Osteocyte (in vitro differentiated cells): Measurements from ENCODE around the gene DCTPP1. TPM values are rescaled to one million over a fixed set of nuclear protein-coding genes. Genes with fewer than 3 reads are reported as not detected.
A peak's percentile ranks its signal among the peaks of the same experiment; 100 is the strongest.

Experiments used
- DNase-seq: peaks from one replicate; pipeline ENCODE4 v3.0.0; 2021; ENCODE audit warnings: mixed read lengths; ENCODE audit not compliant: unreplicated experiment; ENCODE audit errors: extremely low spot score
- H3K27ac Mint-ChIP-seq: one replicate; pipeline ENCODE4 v1.8.0; 2021; ENCODE audit warnings: mild to moderate bottlenecking, mixed read lengths; ENCODE audit not compliant: unreplicated experiment
- H3K27me3 Mint-ChIP-seq: one replicate; pipeline ENCODE4 v1.8.0; 2021; ENCODE audit warnings: mixed read lengths; ENCODE audit not compliant: unreplicated experiment
- H3K36me3 Mint-ChIP-seq: one replicate; pipeline ENCODE4 v1.8.0; 2021; ENCODE audit warnings: mixed read lengths; ENCODE audit not compliant: unreplicated experiment
- H3K4me1 Mint-ChIP-seq: one replicate; pipeline ENCODE4 v1.8.0; 2021; ENCODE audit warnings: mixed read lengths; ENCODE audit not compliant: unreplicated experiment
- H3K4me3 Mint-ChIP-seq: one replicate; pipeline ENCODE4 v1.8.0; 2021; ENCODE audit warnings: mild to moderate bottlenecking, moderate library complexity, mixed read lengths; ENCODE audit not compliant: unreplicated experiment
- H3K9me3 Mint-ChIP-seq: one replicate; pipeline ENCODE4 v1.8.0; 2021; ENCODE audit warnings: mixed read lengths; ENCODE audit not compliant: unreplicated experiment
- CTCF ChIP-seq: fragments of 200-600 bp; sonication (generic); IDR thresholded peaks from 2 replicates; pipeline ENCODE4 v1.5.0; 2021; ENCODE audit warnings: antibody characterized with exemption, mild to moderate bottlenecking, moderate library complexity
- total RNA-seq: library from RNA; stranded (reverse); gene quantifications from 2 replicates; pipeline ENCODE4 v1.2.1, GENCODE V29; 2021

The DCTPP1 gene
- total RNA-seq, 1 donor from 2014 or later = 26.8 TPM

GRCh38 chr16:30439720-30440348 is 10.0 kb upstream of the DCTPP1 start:
- H3K27ac Mint-ChIP-seq = no peak overlapping the region
- peaks cover 16% of the 10 kb centered on the region for H3K36me3 Mint-ChIP-seq
- DNase-seq = no peak
- no peak overlapping the region for H3K4me3 Mint-ChIP-seq
- H3K9me3 Mint-ChIP-seq = peaks cover 4% of the 10 kb centered on the region
- TF ChIP-seq CTCF = no peak
- peaks cover 13% of the 10 kb centered on the region for H3K4me1 Mint-ChIP-seq
- H3K27me3 Mint-ChIP-seq = peaks cover 8% of the 10 kb centered on the region

GRCh38 chr16:30438835-30439234 is 9.0 kb upstream of the DCTPP1 start:
- H3K4me1 Mint-ChIP-seq = peaks cover 7% of the 10 kb centered on the region
- DNase-seq = no peak
- no peak for TF ChIP-seq CTCF
- H3K27me3 Mint-ChIP-seq = peaks cover 16% of the 10 kb centered on the region
- peaks cover 4% of the 10 kb centered on the region for H3K9me3 Mint-ChIP-seq
- H3K4me3 Mint-ChIP-seq = no peak overlapping the region
- peaks cover 12% of the 10 kb centered on the region for H3K36me3 Mint-ChIP-seq
- no peak overlapping the region for H3K27ac Mint-ChIP-seq

- no peaks in the 10 kb centered on the region for H3K9me3 Mint-ChIP-seq
- TF ChIP-seq CTCF = no peak
- peaks cover 2% of the 10 kb centered on the region for H3K36me3 Mint-ChIP-seq
- H3K27me3 Mint-ChIP-seq = peaks cover 24% of the 10 kb centered on the region
- no peak for DNase-seq
- no peak overlapping the region for H3K4me3 Mint-ChIP-seq
- no peaks in the 10 kb centered on the region for H3K4me1 Mint-ChIP-seq
- H3K27ac Mint-ChIP-seq = no peak overlapping the region
Measured at GRCh38 chr16:30437511-30438046, 7.7 kb upstream of the DCTPP1 start.

- no peak for TF ChIP-seq CTCF
- Mint-ChIP-seq H3K9me3 (no peaks in the 10 kb centered on the region), H3K36me3 (no peaks in the 10 kb centered on the region), H3K27ac (no peak overlapping the region), H3K4me3 (no peak overlapping the region), H3K27me3 (peaks cover 24% of the 10 kb centered on the region), H3K4me1 (no peaks in the 10 kb centered on the region)
- no peak for DNase-seq
Measured at GRCh38 chr16:30434852-30435251, 5.0 kb upstream of the DCTPP1 start.

GRCh38 chr16:30430428-30430970 is 669 bp upstream of the DCTPP1 start:
- H3K36me3 Mint-ChIP-seq = peaks cover 5% of the 10 kb centered on the region
- H3K9me3 Mint-ChIP-seq = no peaks in the 10 kb centered on the region
- H3K4me1 Mint-ChIP-seq = peaks cover 12% of the 10 kb centered on the region
- H3K4me3 Mint-ChIP-seq = no peak overlapping the region
- peak; percentile 25 for TF ChIP-seq CTCF
- peaks cover 18% of the 10 kb centered on the region for H3K27me3 Mint-ChIP-seq
- no peak for DNase-seq
- no peak overlapping the region for H3K27ac Mint-ChIP-seq
